ENCODE results near the gene CHD9NB. TPM values are rescaled to one million over a fixed set of nuclear protein-coding genes. Genes with fewer than 3 reads are reported as not detected.

Gene CHD9NB
- total and polyA plus RNA-seq, 5 donors from 2014 or later: not detected

DNA sequence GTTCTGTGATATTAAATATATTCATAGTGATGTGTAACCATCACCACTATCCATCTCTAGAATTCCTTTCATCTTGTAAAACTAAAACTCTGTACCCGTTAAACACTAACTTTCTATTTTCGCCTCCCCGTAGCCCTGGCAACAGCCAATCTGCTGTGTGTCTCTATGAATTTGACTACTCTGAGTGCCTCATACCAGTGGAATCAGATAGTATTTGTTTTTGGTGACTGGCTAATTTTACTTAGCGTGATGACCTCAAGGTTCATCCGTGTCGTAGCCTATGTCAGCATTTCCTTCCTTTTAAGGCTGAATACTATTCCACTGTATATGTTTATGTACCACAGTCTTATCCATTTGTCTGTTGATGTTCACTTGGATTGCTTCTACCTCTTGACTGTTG is 20.3 kb upstream of the CHD9NB start:
- Mint-ChIP-seq H3K27ac (no peak overlapping the region), H3K27me3 (no peaks in the 10 kb centered on the region)

DNA sequence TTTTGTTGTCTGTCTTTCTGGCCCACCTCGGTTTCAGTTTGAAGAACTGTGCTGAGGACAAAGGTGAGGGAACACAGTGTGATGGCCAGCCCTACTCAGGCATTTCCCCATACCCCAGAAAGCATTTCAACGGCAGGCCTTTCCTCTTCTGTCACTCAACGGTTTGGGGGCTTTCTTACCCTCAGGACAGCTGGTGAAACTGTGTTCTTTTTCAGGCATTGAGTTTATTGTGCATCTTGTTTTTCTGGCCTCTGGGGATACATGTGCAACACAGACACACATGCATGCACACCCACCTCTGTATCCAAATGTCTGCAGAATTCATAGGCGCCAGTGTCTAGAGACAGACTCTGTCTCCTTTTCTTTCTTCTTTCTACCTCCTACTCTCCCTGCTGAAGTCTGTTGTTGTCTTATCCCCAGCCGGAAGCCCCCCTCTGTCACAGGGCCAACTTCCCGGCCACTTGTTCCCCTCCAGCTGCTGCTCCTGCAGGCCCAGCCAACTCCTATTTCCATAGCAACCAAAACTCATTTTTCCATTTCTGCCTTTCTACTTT is 19.1 kb upstream of the CHD9NB start:
- DNase-seq (no peak), ATAC-seq (ENCODE audit: low read depth in 2 of 2) (no peak)
- no peak overlapping the region for H3K4me3 ChIP-seq (ENCODE audit: low read depth, low read length)
- Mint-ChIP-seq H3K4me3 (no peak overlapping the region), H3K4me1 (peaks cover 4 to 20% (median 16%) of the 10 kb centered on the region in 4 donors), H3K27me3 (no peaks in the 10 kb centered on the region), H3K36me3 (no peaks in the 10 kb centered on the region), H3K27ac (no peak overlapping the region), H3K9me3 (peaks cover 0 to 5% (median 0%) of the 10 kb centered on the region in 7 donors)
- H3K27me3 ChIP-seq (ENCODE audit: control insufficient read depth, insufficient read depth, low read length): no peaks in the 10 kb centered on the region
- H3K4me1 ChIP-seq (ENCODE audit: control insufficient read depth, insufficient read depth, low read length, poor library complexity, severe bottlenecking): peaks cover 12% of the 10 kb centered on the region
- no peaks in the 10 kb centered on the region for H3K36me3 ChIP-seq (ENCODE audit: control insufficient read depth, insufficient read depth, low read length)
- no peaks in the 10 kb centered on the region for H3K9me3 ChIP-seq (ENCODE audit: control insufficient read depth in 2 of 2, low read length in 2 of 2)
- H3K27ac ChIP-seq (ENCODE audit: insufficient read depth, low read length, poor library complexity, severe bottlenecking): no peak overlapping the region

More for the DNA sequence above, 20.3 kb upstream of the CHD9NB start:
- no peaks in the 10 kb centered on the region for H3K9me3 ChIP-seq (ENCODE audit: control insufficient read depth in 2 of 2, low read length in 2 of 2)
- no peak for DNase-seq
- no peak overlapping the region for H3K27ac ChIP-seq (ENCODE audit: insufficient read depth, low read length, poor library complexity, severe bottlenecking)
- no peaks in the 10 kb centered on the region for H3K27me3 ChIP-seq (ENCODE audit: control insufficient read depth, insufficient read depth, low read length)
- no peaks in the 10 kb centered on the region for H3K36me3 ChIP-seq (ENCODE audit: control insufficient read depth, insufficient read depth, low read length)
- no peak for ATAC-seq (ENCODE audit: low read depth in 2 of 2)
- peaks cover 4 to 19% (median 15%) of the 10 kb centered on the region in 4 donors for H3K4me1 Mint-ChIP-seq
- peaks cover 0 to 5% (median 0%) of the 10 kb centered on the region in 7 donors for H3K9me3 Mint-ChIP-seq
- peaks cover 8% of the 10 kb centered on the region for H3K4me1 ChIP-seq (ENCODE audit: control insufficient read depth, insufficient read depth, low read length, poor library complexity, severe bottlenecking)
- peaks cover under 1% of the 10 kb centered on the region for H3K36me3 Mint-ChIP-seq
- H3K4me3 ChIP-seq (ENCODE audit: low read depth, low read length): no peak overlapping the region
- H3K4me3 Mint-ChIP-seq: no peak overlapping the region

DNA sequence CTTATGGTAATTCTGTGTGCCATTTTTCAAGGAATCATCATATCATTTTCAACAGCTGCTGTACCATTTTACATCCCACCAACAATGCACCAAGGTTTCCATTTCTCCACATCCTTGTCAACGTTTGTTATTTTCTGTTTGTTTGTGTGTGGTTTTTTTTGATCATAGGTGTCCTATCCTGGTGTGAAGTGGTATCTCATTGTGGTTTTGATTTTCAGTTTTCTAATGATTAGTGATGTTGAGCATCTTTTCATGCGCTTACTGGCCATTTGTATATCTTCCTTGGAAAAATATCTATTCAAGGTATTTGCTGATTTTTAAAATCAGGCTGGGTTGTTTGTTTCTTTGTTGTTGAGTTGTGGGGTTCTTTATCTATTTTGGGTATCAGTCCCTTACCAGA is 17.1 kb upstream of the CHD9NB start:
- Mint-ChIP-seq H3K4me1 (peaks cover 4 to 20% (median 16%) of the 10 kb centered on the region in 4 donors), H3K4me3 (peak overlapping the region in 1 of 4 donors; percentile 29)
- peaks cover 12% of the 10 kb centered on the region for H3K4me1 ChIP-seq (ENCODE audit: control insufficient read depth, insufficient read depth, low read length, poor library complexity, severe bottlenecking)

DNA sequence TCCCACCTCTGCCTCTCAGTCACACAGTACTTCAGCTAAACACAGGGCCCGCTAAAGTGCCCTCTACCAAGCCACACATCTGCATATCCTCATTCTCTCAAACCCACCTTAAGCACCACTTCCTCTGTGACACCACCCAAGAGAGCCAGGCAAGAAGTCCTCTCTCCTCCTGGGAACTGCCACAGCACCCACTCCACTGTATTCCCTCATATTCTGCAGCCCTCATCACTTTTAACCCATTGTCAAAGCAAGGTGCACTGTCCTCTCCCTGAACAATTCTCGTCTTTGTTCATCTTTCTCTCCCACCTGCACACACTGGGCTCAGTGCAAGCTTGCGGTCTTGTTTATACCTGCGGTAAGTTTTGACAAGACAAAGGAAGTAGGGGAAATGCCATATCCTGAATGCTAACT is 15.7 kb upstream of the CHD9NB start:
- Mint-ChIP-seq H3K9me3 (peaks cover 0 to under 1% (median 0%) of the 10 kb centered on the region in 7 donors), H3K27me3 (no peaks in the 10 kb centered on the region), H3K27ac (peak overlapping the region in 2 of 3 donors; percentile 45 to 81), H3K4me1 (peaks cover 4 to 20% (median 16%) of the 10 kb centered on the region in 4 donors), H3K36me3 (no peaks in the 10 kb centered on the region), H3K4me3 (peak overlapping the region; percentile 47 to 68 (median 51))
- peak; percentile 46 to 73 for ATAC-seq (ENCODE audit: low read depth in 2 of 2)
- DNase-seq: peak in 1 of 3 donors; percentile 38
- Histone ChIP-seq H3K9me3 (ENCODE audit: control insufficient read depth in 2 of 2, low read length in 2 of 2) (no peaks in the 10 kb centered on the region), H3K36me3 (ENCODE audit: control insufficient read depth, insufficient read depth, low read length) (no peaks in the 10 kb centered on the region), H3K27me3 (ENCODE audit: control insufficient read depth, insufficient read depth, low read length) (no peaks in the 10 kb centered on the region), H3K27ac (ENCODE audit: insufficient read depth, low read length, poor library complexity, severe bottlenecking) (no peak overlapping the region), H3K4me3 (ENCODE audit: low read depth, low read length) (peak overlapping the region; percentile 48), H3K4me1 (ENCODE audit: control insufficient read depth, insufficient read depth, low read length, poor library complexity, severe bottlenecking) (peaks cover 12% of the 10 kb centered on the region)

More for the DNA sequence above, 17.1 kb upstream of the CHD9NB start:
- no peak overlapping the region for H3K27ac ChIP-seq (ENCODE audit: insufficient read depth, low read length, poor library complexity, severe bottlenecking)
- no peaks in the 10 kb centered on the region for H3K36me3 Mint-ChIP-seq
- ATAC-seq (ENCODE audit: low read depth in 2 of 2): no peak
- peaks cover 0 to 5% (median 0%) of the 10 kb centered on the region in 7 donors for H3K9me3 Mint-ChIP-seq
- no peak overlapping the region for H3K4me3 ChIP-seq (ENCODE audit: low read depth, low read length)
- H3K27me3 ChIP-seq (ENCODE audit: control insufficient read depth, insufficient read depth, low read length): no peaks in the 10 kb centered on the region
- H3K27ac Mint-ChIP-seq: no peak overlapping the region
- H3K36me3 ChIP-seq (ENCODE audit: control insufficient read depth, insufficient read depth, low read length): no peaks in the 10 kb centered on the region
- no peaks in the 10 kb centered on the region for H3K9me3 ChIP-seq (ENCODE audit: control insufficient read depth in 2 of 2, low read length in 2 of 2)
- no peak for DNase-seq
- H3K27me3 Mint-ChIP-seq: no peaks in the 10 kb centered on the region

DNA sequence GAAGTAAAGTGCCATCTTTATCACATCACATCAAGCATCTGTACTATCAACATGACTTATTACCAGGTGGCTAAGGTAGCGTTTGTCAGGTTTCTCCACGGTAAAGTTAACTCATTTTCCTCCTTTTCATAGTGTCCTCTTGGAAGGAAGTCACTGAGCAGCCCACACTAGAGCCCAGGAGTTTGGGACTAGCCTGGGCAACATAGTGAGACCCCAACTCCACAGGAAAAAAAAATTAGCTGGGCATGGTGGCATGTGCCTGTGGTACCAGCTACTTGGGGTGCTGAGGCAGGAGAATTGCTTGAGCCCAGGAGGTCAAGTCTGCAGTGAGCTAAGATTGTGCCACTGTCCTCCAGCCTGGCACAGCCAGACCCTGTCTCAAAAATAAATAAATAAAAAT is 15.0 kb upstream of the CHD9NB start:
- Histone ChIP-seq H3K36me3 (ENCODE audit: control insufficient read depth, insufficient read depth, low read length) (no peaks in the 10 kb centered on the region), H3K4me1 (ENCODE audit: control insufficient read depth, insufficient read depth, low read length, poor library complexity, severe bottlenecking) (peaks cover 12% of the 10 kb centered on the region), H3K9me3 (ENCODE audit: control insufficient read depth in 2 of 2, low read length in 2 of 2) (no peaks in the 10 kb centered on the region), H3K4me3 (ENCODE audit: low read depth, low read length) (no peak overlapping the region), H3K27ac (ENCODE audit: insufficient read depth, low read length, poor library complexity, severe bottlenecking) (no peak overlapping the region), H3K27me3 (ENCODE audit: control insufficient read depth, insufficient read depth, low read length) (no peaks in the 10 kb centered on the region)
- H3K27ac Mint-ChIP-seq: no peak overlapping the region
- H3K27me3 Mint-ChIP-seq: no peaks in the 10 kb centered on the region
- ATAC-seq (ENCODE audit: low read depth in 2 of 2): no peak
- H3K36me3 Mint-ChIP-seq: no peaks in the 10 kb centered on the region
- no peaks in the 10 kb centered on the region for H3K9me3 Mint-ChIP-seq
- no peak overlapping the region for H3K4me3 Mint-ChIP-seq
- H3K4me1 Mint-ChIP-seq: peaks cover 0 to 20% (median 14%) of the 10 kb centered on the region in 4 donors
- no peak for DNase-seq

DNA sequence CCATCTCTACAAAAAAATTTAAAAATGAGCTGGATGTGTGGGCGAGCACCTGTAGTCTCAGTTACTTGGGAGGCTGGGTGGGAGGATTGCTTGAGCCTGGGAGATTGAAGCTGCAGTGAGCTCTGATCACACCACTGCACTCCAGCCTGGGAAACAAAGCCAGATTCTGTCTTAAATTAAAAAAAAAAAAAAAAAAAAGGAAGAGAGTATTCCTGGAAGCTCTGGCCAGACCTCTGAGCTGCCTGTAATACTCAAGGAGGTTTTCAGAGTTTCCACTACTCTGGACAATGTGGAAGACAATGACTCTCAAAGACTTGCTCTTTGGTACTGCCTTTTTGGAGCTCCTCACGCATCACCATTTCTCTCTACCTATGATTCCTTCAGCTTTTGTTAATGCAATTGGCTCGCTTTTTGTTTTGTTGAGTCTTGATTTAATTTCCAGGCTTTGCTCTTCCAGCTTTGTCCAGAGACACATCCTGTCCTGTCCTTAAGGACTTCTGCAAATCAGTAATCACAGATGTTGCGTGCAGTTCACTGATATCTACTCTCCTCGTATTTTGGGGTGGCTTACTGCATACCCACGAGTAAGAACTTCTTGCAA is 12.9 kb upstream of the CHD9NB start:
- no peaks in the 10 kb centered on the region for H3K27me3 ChIP-seq (ENCODE audit: control insufficient read depth, insufficient read depth, low read length)
- DNase-seq (no peak), ATAC-seq (ENCODE audit: low read depth in 2 of 2) (no peak)
- no peaks in the 10 kb centered on the region for H3K27me3 Mint-ChIP-seq
- H3K4me1 ChIP-seq (ENCODE audit: control insufficient read depth, insufficient read depth, low read length, poor library complexity, severe bottlenecking): peaks cover 19% of the 10 kb centered on the region
- H3K4me3 Mint-ChIP-seq: no peak overlapping the region
- H3K27ac ChIP-seq (ENCODE audit: insufficient read depth, low read length, poor library complexity, severe bottlenecking): no peak overlapping the region
- H3K36me3 Mint-ChIP-seq: no peaks in the 10 kb centered on the region
- H3K9me3 ChIP-seq (ENCODE audit: control insufficient read depth in 2 of 2, low read length in 2 of 2): no peaks in the 10 kb centered on the region
- no peaks in the 10 kb centered on the region for H3K9me3 Mint-ChIP-seq
- no peak overlapping the region for H3K4me3 ChIP-seq (ENCODE audit: low read depth, low read length)
- H3K4me1 Mint-ChIP-seq: peaks cover 8 to 30% (median 25%) of the 10 kb centered on the region in 4 donors
- H3K36me3 ChIP-seq (ENCODE audit: control insufficient read depth, insufficient read depth, low read length): no peaks in the 10 kb centered on the region
- peak overlapping the region in 1 of 3 donors; percentile 22 for H3K27ac Mint-ChIP-seq

DNA sequence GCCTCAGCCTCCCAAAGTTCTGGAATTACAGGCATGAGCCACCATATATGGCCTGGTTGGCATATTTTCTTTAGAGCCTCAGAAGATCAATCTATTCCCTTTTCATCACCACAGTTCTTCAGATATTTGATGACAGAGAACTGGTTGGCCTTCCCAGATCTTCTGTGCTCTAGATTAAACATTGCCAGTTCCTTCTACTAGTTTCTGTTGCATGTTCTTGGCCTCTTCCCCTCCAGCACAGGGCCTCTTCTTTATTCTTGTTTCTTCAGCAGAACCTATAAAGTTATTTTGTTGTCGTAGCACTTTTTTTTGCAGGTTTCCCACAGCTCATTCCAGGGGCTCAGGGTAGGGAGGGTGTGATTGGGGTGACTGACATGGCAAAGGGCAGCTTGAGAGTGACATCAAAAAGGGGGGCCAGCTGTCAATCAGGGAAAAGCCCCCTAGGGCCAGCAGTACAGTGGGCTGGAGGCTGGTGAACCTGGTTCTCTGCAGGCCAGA is 11.4 kb upstream of the CHD9NB start:
- H3K27ac Mint-ChIP-seq: no peak overlapping the region
- Histone ChIP-seq H3K4me1 (ENCODE audit: control insufficient read depth, insufficient read depth, low read length, poor library complexity, severe bottlenecking) (peaks cover 19% of the 10 kb centered on the region), H3K4me3 (ENCODE audit: low read depth, low read length) (no peak overlapping the region), H3K9me3 (ENCODE audit: control insufficient read depth in 2 of 2, low read length in 2 of 2) (no peaks in the 10 kb centered on the region), H3K36me3 (ENCODE audit: control insufficient read depth, insufficient read depth, low read length) (no peaks in the 10 kb centered on the region), H3K27me3 (ENCODE audit: control insufficient read depth, insufficient read depth, low read length) (no peaks in the 10 kb centered on the region), H3K27ac (ENCODE audit: insufficient read depth, low read length, poor library complexity, severe bottlenecking) (no peak overlapping the region)
- no peak for DNase-seq
- peaks cover 8 to 23% (median 16%) of the 10 kb centered on the region in 4 donors for H3K4me1 Mint-ChIP-seq
- H3K9me3 Mint-ChIP-seq: no peaks in the 10 kb centered on the region
- H3K27me3 Mint-ChIP-seq: no peaks in the 10 kb centered on the region
- H3K4me3 Mint-ChIP-seq: no peak overlapping the region
- ATAC-seq (ENCODE audit: low read depth in 2 of 2): no peak
- H3K36me3 Mint-ChIP-seq: no peaks in the 10 kb centered on the region
